Stimulated activated CD4-positive, alpha-beta T cell treated with anti-CD3 and anti-CD28 coated beads, Interleukin-15, amount 100 ng/mL, for 1 hour (primary cell): ENCODE measurements around the gene SPAST.
"Not testable (repeated sequence)": the region's sequence is repeated elsewhere in the genome, so short reads cannot be mapped to it uniquely, and the experiment has no call there.

Experiments used
- DNase-seq, 2 donors: peaks; one replicate each; pipeline ENCODE4 v3.0.0-alpha.2; 2020; ENCODE audit warnings: low read depth in 1 of 2, low spot score in 1 of 2

SPAST gene

DNA sequence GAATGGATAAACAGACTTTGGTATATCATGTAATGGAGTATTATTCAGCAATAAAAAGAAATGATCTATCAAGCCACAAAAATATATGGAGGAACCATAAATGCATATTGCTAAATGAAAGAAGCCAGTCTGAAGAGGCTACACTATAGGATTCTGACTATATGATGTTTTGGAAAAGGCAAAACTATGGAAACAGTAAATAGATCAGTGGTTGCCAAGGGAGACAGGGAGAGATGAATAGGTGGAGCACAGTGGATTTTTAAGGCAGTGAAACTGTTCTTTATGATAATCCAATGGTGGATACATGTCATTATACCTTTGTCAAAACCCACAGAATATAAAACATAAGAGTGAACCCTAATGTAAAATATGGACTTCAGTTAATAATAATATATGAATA is 61.3 kb downstream of the SPAST start:
- DNase-seq, result no peak

GRCh38 chr2:32128636-32129035 is 65.3 kb downstream of the SPAST start:
- no peak for DNase-seq

GRCh38 chr2:32129086-32129485 is 65.7 kb downstream of the SPAST start:
- no peak for DNase-seq

GRCh38 chr2:32135409-32135808 is 72.1 kb downstream of the SPAST start:
- no peak for DNase-seq

DNA sequence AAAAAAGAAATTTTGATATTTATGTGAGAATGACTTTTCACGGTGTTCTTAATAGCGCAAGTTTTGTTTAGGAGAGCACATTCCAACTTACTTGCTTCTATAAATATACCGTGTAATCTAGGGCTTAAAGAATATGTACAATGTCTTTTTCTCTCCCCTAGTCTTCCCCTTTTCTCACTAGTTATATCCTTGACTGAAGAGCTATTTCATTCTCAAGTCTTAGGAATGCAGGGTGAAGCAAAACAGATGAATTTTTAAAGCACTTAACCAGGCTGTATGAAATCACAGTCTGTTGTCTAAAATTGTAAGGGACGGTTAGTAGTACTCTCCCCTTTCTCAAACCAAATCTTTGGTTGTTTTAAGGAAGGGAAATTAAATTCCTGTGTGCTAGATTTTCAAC is 72.7 kb downstream of the SPAST start:
- DNase-seq, result no peak

DNA sequence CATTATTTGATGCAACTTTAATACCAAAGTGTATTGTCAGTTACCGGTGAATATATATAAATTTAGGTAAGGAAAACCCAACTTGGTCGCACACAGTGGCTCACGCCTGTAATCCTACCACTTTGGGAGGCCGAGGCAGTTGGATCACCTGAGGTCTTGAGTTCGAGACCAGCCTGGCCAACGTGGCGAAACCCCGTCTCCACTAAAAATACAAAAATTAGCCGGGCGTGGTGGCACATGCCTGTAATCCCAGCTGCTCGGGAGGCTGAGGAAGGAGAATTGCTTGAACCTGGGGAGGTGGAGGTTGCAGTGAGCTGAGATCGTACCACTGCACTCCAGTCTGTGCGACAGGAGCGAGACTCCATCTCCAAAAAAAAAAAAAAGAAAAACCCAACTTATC is 88.2 kb downstream of the SPAST start:
- DNase-seq, result not testable (repeated sequence)

DNA sequence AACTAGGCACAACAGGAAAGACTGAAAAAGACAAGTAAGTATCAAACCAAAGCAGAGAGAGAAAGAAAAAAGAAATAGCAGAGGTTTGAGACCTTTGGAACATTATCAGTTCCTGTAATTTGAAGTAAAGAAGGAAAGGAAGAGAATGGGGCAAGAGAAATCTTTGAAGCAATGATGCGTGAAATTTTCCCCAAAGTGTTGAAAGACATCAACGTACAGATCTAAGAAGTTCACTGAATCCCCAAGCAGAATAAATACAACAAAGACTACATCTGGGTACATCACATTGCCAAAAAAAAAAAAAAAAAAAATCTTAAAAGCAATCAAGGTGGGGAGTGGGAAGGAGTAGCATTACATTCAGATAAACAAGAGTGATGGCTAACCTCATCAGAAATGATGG is 96.3 kb downstream of the SPAST start:
- no peak for DNase-seq

GRCh38 chr2:32161296-32161695 is 97.9 kb downstream of the SPAST start:
- no peak for DNase-seq

DNA sequence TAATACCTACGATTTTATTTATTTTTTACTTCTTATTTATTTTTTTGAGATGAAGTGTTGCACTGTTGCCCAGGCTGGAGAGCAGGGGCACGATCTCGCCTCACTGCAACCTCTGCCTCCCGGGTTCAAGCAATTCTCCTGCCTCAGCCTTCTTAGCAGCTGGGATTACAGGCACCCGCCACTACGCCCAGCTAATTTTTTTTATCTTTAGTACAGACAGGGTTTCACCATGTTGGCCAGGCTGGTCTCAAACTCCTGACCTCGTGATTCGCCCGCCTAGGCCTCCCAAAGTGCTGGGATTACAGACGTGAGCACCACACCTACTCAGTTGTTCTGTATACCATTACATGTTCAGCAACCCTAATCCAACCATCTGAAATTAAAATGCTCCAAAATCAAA is 100.9 kb downstream of the SPAST start:
- not testable (repeated sequence) for DNase-seq

DNA sequence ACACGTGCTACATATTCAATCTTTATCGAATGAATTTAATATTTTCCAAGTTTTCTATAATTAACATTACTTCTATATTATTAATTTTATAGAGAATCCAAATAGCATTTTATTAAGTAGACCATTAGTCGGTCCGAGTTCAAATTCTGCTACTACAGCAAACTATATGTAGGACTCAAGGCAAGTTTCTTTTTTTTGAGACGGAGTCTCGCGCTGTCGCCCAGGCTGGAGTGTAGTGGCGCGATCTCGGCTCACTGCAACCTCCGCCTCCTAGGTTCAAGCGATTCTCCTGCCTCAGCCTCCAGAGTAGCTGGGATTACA is 101.6 kb downstream of the SPAST start:
- DNase-seq, result not testable (repeated sequence)

GRCh38 chr2:32166115-32166574 is 102.8 kb downstream of the SPAST start:
- no peak for DNase-seq

DNA sequence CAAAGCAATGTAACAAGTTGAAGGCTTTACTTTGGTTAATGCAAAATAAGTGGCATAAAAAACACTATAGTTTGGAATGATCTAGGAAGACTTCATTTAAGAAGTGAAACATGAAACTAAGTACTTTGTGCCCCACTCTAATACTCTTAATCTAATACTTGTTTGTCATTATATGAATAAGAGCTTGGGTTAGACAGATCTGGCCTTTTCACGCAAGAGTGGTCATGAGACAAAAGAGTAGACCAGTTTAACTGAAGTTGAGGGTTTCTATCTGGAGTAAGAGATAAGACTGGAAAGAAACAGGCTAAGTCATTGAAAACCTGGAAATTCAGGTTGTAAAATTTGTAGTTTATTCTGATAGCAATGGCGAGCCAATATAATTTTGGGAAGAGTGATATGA is 105.2 kb downstream of the SPAST start:
- no peak for DNase-seq

DNA sequence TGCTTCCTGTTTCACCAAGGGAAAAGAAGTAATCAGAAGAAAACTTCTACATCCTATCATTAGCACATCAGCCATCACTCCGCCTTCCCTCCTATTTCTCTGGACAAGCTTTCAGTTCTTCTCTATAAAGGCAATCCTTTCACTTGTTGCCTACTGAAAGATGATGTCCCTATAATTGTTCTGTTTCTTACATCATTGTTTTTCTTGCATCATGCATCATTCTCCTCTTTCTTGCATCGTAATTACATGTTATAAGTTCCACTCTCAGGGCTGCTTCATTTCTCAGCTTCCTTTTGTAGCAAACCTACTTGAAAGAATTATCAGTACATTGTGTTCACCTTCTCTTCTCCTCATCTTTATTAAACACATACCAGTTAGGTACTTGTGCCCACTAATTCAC is 109.5 kb downstream of the SPAST start:
- DNase-seq, result no peak

- no peak for DNase-seq
Observed at GRCh38 chr2:32182667-32183066, 119.3 kb downstream of the SPAST start.

DNA sequence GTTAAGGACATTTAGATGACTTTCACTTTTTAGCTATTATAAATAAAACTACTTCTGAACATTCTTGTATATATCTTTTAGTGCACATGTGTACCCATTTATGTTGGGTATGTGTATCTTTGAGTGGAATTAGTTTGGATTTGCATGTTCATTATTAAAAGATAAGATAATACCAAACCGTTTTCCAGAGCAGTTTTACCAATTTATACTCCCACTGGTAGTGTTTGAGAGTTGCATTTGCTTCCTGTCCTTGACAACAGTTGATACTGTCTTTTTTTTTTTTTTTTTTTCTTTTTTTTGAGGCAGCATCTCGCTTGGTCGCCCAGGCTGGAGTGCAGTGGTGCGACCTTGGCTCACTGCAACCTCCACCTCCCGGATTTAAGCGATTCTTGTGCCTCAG is 125.7 kb downstream of the SPAST start:
- DNase-seq, result no peak

DNA sequence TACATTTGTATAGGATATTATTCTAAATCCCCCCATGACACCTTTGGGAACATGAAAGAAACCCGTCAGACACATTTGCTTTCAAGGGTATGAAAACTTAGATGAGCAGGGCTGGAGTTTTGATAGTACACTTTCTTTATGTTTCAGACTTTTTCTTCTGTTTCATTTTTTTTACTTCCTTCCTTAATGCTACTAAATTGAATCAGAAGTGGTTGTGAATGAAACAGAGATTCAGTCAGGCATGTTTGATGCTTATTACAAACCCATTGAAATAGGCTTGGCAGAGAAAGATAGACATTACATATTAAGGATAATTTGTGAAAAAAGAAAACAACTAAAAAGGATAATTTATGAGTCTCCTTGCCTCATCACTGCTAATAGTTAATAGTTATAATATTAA is 129.1 kb downstream of the SPAST start:
- no peak for DNase-seq

GRCh38 chr2:32200814-32201213 is 137.5 kb downstream of the SPAST start:
- DNase-seq, result no peak

GRCh38 chr2:32203428-32203827 is 140.1 kb downstream of the SPAST start:
- not testable (repeated sequence) for DNase-seq
